ENCODE measurements around the gene DGAT2L6.
A peak's percentile ranks its signal among the peaks of the same experiment; 100 is the strongest.

The DGAT2L6 gene

GRCh38 chrX:70176938-70177533, at the start of gene DGAT2L6:
TSS of gene DGAT2L6 (plus strand) at chrX:70177483. CDS start at chrX:70177583, 100 bp downstream.
- DNase-seq (ENCODE audit: low read depth) = no peak

GRCh38 chrX:70128071-70128470, 49.2 kb upstream of the DGAT2L6 start:
- DNase-seq (ENCODE audit: low read depth) = no peak

GRCh38 chrX:70129816-70130215, 47.5 kb upstream of the DGAT2L6 start:
- DNase-seq (ENCODE audit: low read depth) = no peak

- DNase-seq (ENCODE audit: low read depth) = no peak
These were observed 45.1 kb upstream of the DGAT2L6 start for GRCh38 chrX:70132224-70132623.

GRCh38 chrX:70132877-70133302, 44.4 kb upstream of the DGAT2L6 start:
- no peak for DNase-seq (ENCODE audit: low read depth)

- peak; percentile 53 for DNase-seq (ENCODE audit: low read depth)
These were observed 43.8 kb upstream of the DGAT2L6 start, which contains the start of gene IGBP1 for GRCh38 chrX:70133303-70134115. TSS of gene IGBP1 (plus strand) at chrX:70133447. CDS start at chrX:70133948, 501 bp downstream.

GRCh38 chrX:70134116-70134477, 43.2 kb upstream of the DGAT2L6 start:
- DNase-seq (ENCODE audit: low read depth) = no peak

GRCh38 chrX:70138622-70139021, 38.7 kb upstream of the DGAT2L6 start:
- no peak for DNase-seq (ENCODE audit: low read depth)

- DNase-seq (ENCODE audit: low read depth) = no peak
These were observed 37.5 kb upstream of the DGAT2L6 start for GRCh38 chrX:70139736-70140135.

- DNase-seq (ENCODE audit: low read depth) = no peak
These were observed 35.9 kb upstream of the DGAT2L6 start for GRCh38 chrX:70141373-70141772.

- no peak for DNase-seq (ENCODE audit: low read depth)
These were observed 10.4 kb upstream of the DGAT2L6 start for GRCh38 chrX:70166601-70167590.

- DNase-seq (ENCODE audit: low read depth) = peak; percentile 40
These were observed 8.8 kb upstream of the DGAT2L6 start for GRCh38 chrX:70168238-70169188.

- DNase-seq (ENCODE audit: low read depth) = no peak
These were observed 8.0 kb upstream of the DGAT2L6 start for GRCh38 chrX:70169281-70169680.

GRCh38 chrX:70171624-70172023, 5.7 kb upstream of the DGAT2L6 start:
- no peak for DNase-seq (ENCODE audit: low read depth)

- no peak for DNase-seq (ENCODE audit: low read depth)
These were observed 5.1 kb upstream of the DGAT2L6 start for GRCh38 chrX:70172221-70172620.

- no peak for DNase-seq (ENCODE audit: low read depth)
These were observed 4.3 kb upstream of the DGAT2L6 start for GRCh38 chrX:70172964-70173363.

- no peak for DNase-seq (ENCODE audit: low read depth)
These were observed 2.5 kb upstream of the DGAT2L6 start for GRCh38 chrX:70174754-70175153.

- no peak for DNase-seq (ENCODE audit: low read depth)
These were observed 1.9 kb upstream of the DGAT2L6 start for GRCh38 chrX:70175338-70175737.

GRCh38 chrX:70183091-70183490, 5.8 kb downstream of the DGAT2L6 start:
- DNase-seq (ENCODE audit: low read depth) = no peak

GRCh38 chrX:70190225-70190624, 12.9 kb downstream of the DGAT2L6 start:
- DNase-seq (ENCODE audit: low read depth) = no peak

All from HS-5 (cell line).